Upper lobe of left lung (tissue), 4 donors: ENCODE measurements around the gene EOLA2.

Source experiments
- CTCF ChIP-seq, 6 experiments: fragments of 450-650 bp in 4 of 6; fragments of 200-600 bp in 2 of 6; sonication (generic) in 2 of 6; IDR thresholded peaks; one replicate each; pipeline ENCODE4 v1.5.1; 2016 to 2019; ENCODE audit warnings: antibody characterized with exemption in 6 of 6
- POLR2A ChIP-seq, 4 donors: fragments of 450-650 bp; IDR thresholded peaks; one replicate each; pipeline ENCODE4 v1.5.1; 2016 to 2017; ENCODE audit warnings: antibody characterized with exemption in 4 of 4, mild to moderate bottlenecking in 2 of 4

- no peak for TF ChIP-seq CTCF (IDR thresholded peaks at IDR 0.05)
- no peak for TF ChIP-seq POLR2A (IDR thresholded peaks at IDR 0.05)
Measured at GRCh38 chrX:149987613-149988012, 49.3 kb upstream of the EOLA2 start.
